H9 (cell line): ENCODE results near the gene PTPRN2. TPM values are rescaled to one million over a fixed set of nuclear protein-coding genes. Genes with fewer than 3 reads are reported as not detected.

Experiments used
- DNase-seq: peaks from one replicate; pipeline ENCODE4 v3.0.0-alpha.2; 2017
- H2AFZ ChIP-seq: one replicate; pipeline ENCODE4 v1.6.1; 2013; ENCODE audit warnings: mild to moderate bottlenecking, low read length, control low read depth, moderate library complexity
- H2AK5ac ChIP-seq: 2 replicates; pipeline ENCODE4 v1.6.1; 2013; ENCODE audit warnings: low read length, control low read depth, mixed read lengths; ENCODE audit not compliant: insufficient read length
- H2BK120ac ChIP-seq: one replicate; pipeline ENCODE4 v1.6.1; 2013; ENCODE audit warnings: low read depth, mild to moderate bottlenecking, low read length, control low read depth, inconsistent platforms; ENCODE audit not compliant: poor library complexity, severe bottlenecking
- H2BK12ac ChIP-seq: 2 replicates; pipeline ENCODE4 v1.6.1; 2013; ENCODE audit warnings: low read length, control low read depth, mixed read lengths, low read depth; ENCODE audit not compliant: insufficient read length
- H2BK15ac ChIP-seq: 2 replicates; pipeline ENCODE4 v1.6.1; 2013; ENCODE audit warnings: low read depth, low read length, control low read depth
- H2BK20ac ChIP-seq: one replicate; pipeline ENCODE4 v1.6.1; 2013; ENCODE audit warnings: low read depth, mild to moderate bottlenecking, low read length, control low read depth, inconsistent platforms; ENCODE audit not compliant: poor library complexity, severe bottlenecking
- H2BK5ac ChIP-seq: 2 replicates; pipeline ENCODE4 v1.6.1; 2013; ENCODE audit warnings: low read length, control low read depth, mixed read lengths; ENCODE audit not compliant: insufficient read length
- H3K14ac ChIP-seq: 2 replicates; pipeline ENCODE4 v1.6.1; 2013; ENCODE audit warnings: low read length, control low read depth; ENCODE audit not compliant: insufficient read depth
- H3K18ac ChIP-seq: 2 replicates; pipeline ENCODE4 v1.6.1; 2013; ENCODE audit warnings: low read depth, mild to moderate bottlenecking, mixed read lengths, low read length, control low read depth; ENCODE audit not compliant: insufficient read length
- H3K23ac ChIP-seq: 2 replicates; pipeline ENCODE4 v1.6.1; 2013; ENCODE audit warnings: low read length, control low read depth, mixed read lengths, low read depth; ENCODE audit not compliant: insufficient read length
- H3K23me2 ChIP-seq: 2 replicates; pipeline ENCODE4 v1.6.1; 2013; ENCODE audit warnings: low read depth, mild to moderate bottlenecking, mixed read lengths, low read length, control low read depth; ENCODE audit not compliant: insufficient read length, poor library complexity, severe bottlenecking
- H3K27ac ChIP-seq: 2 replicates; pipeline ENCODE4 v1.5.1; 2013; ENCODE audit warnings: low read length, control low read depth, mixed read lengths, low read depth; ENCODE audit not compliant: insufficient read length
- H3K27me3 ChIP-seq: 2 replicates; pipeline ENCODE4 v1.6.1; 2013; ENCODE audit warnings: low read length, control low read depth, inconsistent platforms; ENCODE audit not compliant: insufficient read depth
- H3K4ac ChIP-seq: 2 replicates; pipeline ENCODE4 v1.6.1; 2013; ENCODE audit warnings: low read depth, mild to moderate bottlenecking, control low read depth, inconsistent platforms, low read length, moderate library complexity
- H3K4me1 ChIP-seq: 2 replicates; pipeline ENCODE4 v1.6.1; 2013; ENCODE audit warnings: low read length, control low read depth, inconsistent platforms; ENCODE audit not compliant: insufficient read depth
- H3K4me2 ChIP-seq: 2 replicates; pipeline ENCODE4 v1.6.1; 2013; ENCODE audit warnings: low read length, control low read depth, mixed read lengths; ENCODE audit not compliant: insufficient read length, insufficient read depth
- H3K56ac ChIP-seq: 2 replicates; pipeline ENCODE4 v1.6.1; 2013; ENCODE audit warnings: low read depth, mild to moderate bottlenecking, mixed read lengths, low read length, control low read depth; ENCODE audit not compliant: insufficient read length
- H3K79me1 ChIP-seq: 2 replicates; pipeline ENCODE4 v1.6.1; 2013; ENCODE audit warnings: low read depth, mild to moderate bottlenecking, moderate library complexity, low read length, control low read depth, inconsistent platforms; ENCODE audit not compliant: insufficient read depth, poor library complexity, severe bottlenecking
- H3K79me2 ChIP-seq: 2 replicates; pipeline ENCODE4 v1.6.1; 2013; ENCODE audit warnings: low read length, control low read depth, inconsistent platforms; ENCODE audit not compliant: insufficient read depth
- H3K9ac ChIP-seq: 2 replicates; pipeline ENCODE4 v1.6.1; 2013; ENCODE audit warnings: low read length, control low read depth, mixed read lengths; ENCODE audit not compliant: insufficient read length; ENCODE audit errors: extremely low read depth
- H3K9me3 ChIP-seq: one replicate; pipeline ENCODE4 v1.6.1; 2013; ENCODE audit warnings: low read depth, low read length, inconsistent platforms; ENCODE audit not compliant: control insufficient read depth
- H3T11ph ChIP-seq: one replicate; pipeline ENCODE4 v1.6.1; 2013; ENCODE audit warnings: mild to moderate bottlenecking, low read length, control low read depth, inconsistent platforms
- H4K20me1 ChIP-seq: one replicate; pipeline ENCODE4 v1.6.1; 2013; ENCODE audit not compliant: control insufficient read depth, insufficient read length, insufficient read depth
- H4K5ac ChIP-seq: 2 replicates; pipeline ENCODE4 v1.6.1; 2013; ENCODE audit warnings: low read depth, mild to moderate bottlenecking, mixed read lengths, low read length, control low read depth; ENCODE audit not compliant: insufficient read length
- H4K8ac ChIP-seq: replicated peaks from 2 replicates; pipeline ENCODE4 v1.6.1; 2013; ENCODE audit warnings: low read length, control low read depth, mixed read lengths, low read depth; ENCODE audit not compliant: insufficient read length
- H4K91ac ChIP-seq: 2 replicates; pipeline ENCODE4 v1.6.1; 2013; ENCODE audit warnings: low read depth, mild to moderate bottlenecking, moderate library complexity, mixed read lengths, low read length, control low read depth; ENCODE audit not compliant: insufficient read length
- H3K27ac Mint-ChIP-seq, 3 experiments: 2 replicates in 2 of 3; 3 replicates in 1 of 3; pipeline ENCODE4 v1.8.0; 2020 to 2021; ENCODE audit warnings: mixed read lengths in 3 of 3, mild to moderate bottlenecking in 1 of 3, moderate library complexity in 1 of 3
- H3K27me3 Mint-ChIP-seq: 2 replicates; pipeline ENCODE4 v1.8.0; 2021; ENCODE audit warnings: low read depth, mild to moderate bottlenecking, moderate library complexity, mixed read lengths
- H3K36me3 Mint-ChIP-seq, 3 experiments: 2 replicates in 2 of 3; 3 replicates in 1 of 3; pipeline ENCODE4 v1.8.0; 2020 to 2021; ENCODE audit warnings: low read depth in 3 of 3, mixed read lengths in 3 of 3; ENCODE audit not compliant: insufficient read depth in 1 of 3
- H3K4me1 Mint-ChIP-seq, 2 experiments: 2 replicates each; pipeline ENCODE4 v1.8.0; 2020; ENCODE audit warnings: mixed read lengths in 2 of 2
- H3K4me3 Mint-ChIP-seq, 2 experiments: 2 replicates in 1 of 2; 3 replicates in 1 of 2; pipeline ENCODE4 v1.8.0; 2020 to 2021; ENCODE audit warnings: mild to moderate bottlenecking in 2 of 2, mixed read lengths in 2 of 2, moderate library complexity in 1 of 2
- H3K9me3 Mint-ChIP-seq, 2 experiments: 2 replicates in 1 of 2; 3 replicates in 1 of 2; pipeline ENCODE4 v1.8.0; 2020; ENCODE audit warnings: mild to moderate bottlenecking in 2 of 2, mixed read lengths in 2 of 2, moderate library complexity in 1 of 2
- WGBS: extraction: QIAGEN DNeasy Blood & Tissue Kit; methylation state at CpG from one replicate; pipeline ENCODE4 v1.1.7; 2013; ENCODE audit warnings: missing lambda C conversion rate, low lambda C conversion rate, mixed read lengths; ENCODE audit not compliant: insufficient read length; ENCODE audit errors: extremely low coverage; 5-methylcytosine and 5-hydroxymethylcytosine counted together
- total RNA-seq: library from RNA; stranded (reverse); gene quantifications from 2 replicates; pipeline ENCODE4 v1.2.1, GENCODE V29; 2021
- TF ChIP-seq, protein P1 (sequence below): fragments of 200-600 bp; sonication (generic); conservative IDR thresholded peaks from 3 replicates; pipeline ENCODE4 v1.8.0; 2021; ENCODE audit warnings: antibody characterized with exemption, mild to moderate bottlenecking

Gene PTPRN2
- total RNA-seq, 1 experiment from 2014 or later: 5.2 TPM

- H2BK120ac ChIP-seq: no peak overlapping the region
- H3K9ac ChIP-seq: no peak overlapping the region
- H3K4ac ChIP-seq: no peak overlapping the region
- H3K27ac ChIP-seq: no peak overlapping the region
- no peaks in the 10 kb centered on the region for H3K9me3 ChIP-seq
- H2AFZ ChIP-seq: no peak overlapping the region
- H4K20me1 ChIP-seq: no peaks in the 10 kb centered on the region
- no peaks in the 10 kb centered on the region for H3K79me1 ChIP-seq
- TF ChIP-seq, protein P1, sequence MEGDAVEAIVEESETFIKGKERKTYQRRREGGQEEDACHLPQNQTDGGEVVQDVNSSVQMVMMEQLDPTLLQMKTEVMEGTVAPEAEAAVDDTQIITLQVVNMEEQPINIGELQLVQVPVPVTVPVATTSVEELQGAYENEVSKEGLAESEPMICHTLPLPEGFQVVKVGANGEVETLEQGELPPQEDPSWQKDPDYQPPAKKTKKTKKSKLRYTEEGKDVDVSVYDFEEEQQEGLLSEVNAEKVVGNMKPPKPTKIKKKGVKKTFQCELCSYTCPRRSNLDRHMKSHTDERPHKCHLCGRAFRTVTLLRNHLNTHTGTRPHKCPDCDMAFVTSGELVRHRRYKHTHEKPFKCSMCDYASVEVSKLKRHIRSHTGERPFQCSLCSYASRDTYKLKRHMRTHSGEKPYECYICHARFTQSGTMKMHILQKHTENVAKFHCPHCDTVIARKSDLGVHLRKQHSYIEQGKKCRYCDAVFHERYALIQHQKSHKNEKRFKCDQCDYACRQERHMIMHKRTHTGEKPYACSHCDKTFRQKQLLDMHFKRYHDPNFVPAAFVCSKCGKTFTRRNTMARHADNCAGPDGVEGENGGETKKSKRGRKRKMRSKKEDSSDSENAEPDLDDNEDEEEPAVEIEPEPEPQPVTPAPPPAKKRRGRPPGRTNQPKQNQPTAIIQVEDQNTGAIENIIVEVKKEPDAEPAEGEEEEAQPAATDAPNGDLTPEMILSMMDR: no peak
- no peak overlapping the region for H3K14ac ChIP-seq
- H2AK5ac ChIP-seq: no peak overlapping the region
- H3K23ac ChIP-seq: no peak overlapping the region
- no peak overlapping the region for H3T11ph ChIP-seq
- no peaks in the 10 kb centered on the region for H3K27me3 ChIP-seq
- peaks cover 17 to 35% of the 10 kb centered on the region in 2 experiments for H3K4me1 Mint-ChIP-seq
- 100% methylated on average over 1 of the region's 4 CpGs for WGBS
- H3K18ac ChIP-seq: no peak overlapping the region
- H3K79me2 ChIP-seq: no peaks in the 10 kb centered on the region
- H2BK5ac ChIP-seq: no peak overlapping the region
- H3K4me3 Mint-ChIP-seq: no peak overlapping the region; a peak in 2 of 5 replicates
- H3K9me3 Mint-ChIP-seq: peaks cover 26% of the 10 kb centered on the region in 2 experiments
- H3K4me1 ChIP-seq: peaks cover 3% of the 10 kb centered on the region; the same call in 1 of the 2 replicates
- H2BK20ac ChIP-seq: no peak overlapping the region
- H2BK12ac ChIP-seq: no peak overlapping the region
- H3K23me2 ChIP-seq: peaks cover 3% of the 10 kb centered on the region
- H3K27me3 Mint-ChIP-seq: peaks cover 8% of the 10 kb centered on the region
- no peak for DNase-seq
- no peak overlapping the region for H2BK15ac ChIP-seq
- H3K56ac ChIP-seq: no peak overlapping the region
- no peak overlapping the region for H4K5ac ChIP-seq
- peak overlapping the region; percentile 15 for H4K8ac ChIP-seq
- H3K27ac Mint-ChIP-seq: peak overlapping the region in 1 of 3 experiments; percentile 33; a peak in 2 of 7 replicates
- peaks cover 5 to 19% (median 8%) of the 10 kb centered on the region in 3 experiments for H3K36me3 Mint-ChIP-seq
- H3K4me2 ChIP-seq: no peak overlapping the region
- no peak overlapping the region for H4K91ac ChIP-seq
Measured at GRCh38 chr7:158327012-158327411, 260.6 kb downstream of the PTPRN2 start.
